Fibroblast of pulmonary artery (primary cell): ENCODE measurements around the gene CD55.

Experiments
- DNase-seq: peaks from one replicate; pipeline ENCODE4 v3.0.0-alpha.2; 2010; ENCODE audit warnings: low read depth
- H3K4me3 ChIP-seq: replicated peaks from 2 replicates; pipeline ENCODE4 v1.5.1; 2011; ENCODE audit warnings: low read depth, mild to moderate bottlenecking, control low read depth, low read length, moderate library complexity
- TF ChIP-seq, protein P1 (sequence below): IDR thresholded peaks from 2 replicates; pipeline ENCODE4 v1.5.1; 2011; ENCODE audit warnings: mild to moderate bottlenecking, control low read depth, low read length, inconsistent platforms; ENCODE audit errors: missing control alignments

The CD55 gene

GRCh38 chr1:207329469-207329868, 8.0 kb downstream of the CD55 start:
- TF ChIP-seq, protein P1, sequence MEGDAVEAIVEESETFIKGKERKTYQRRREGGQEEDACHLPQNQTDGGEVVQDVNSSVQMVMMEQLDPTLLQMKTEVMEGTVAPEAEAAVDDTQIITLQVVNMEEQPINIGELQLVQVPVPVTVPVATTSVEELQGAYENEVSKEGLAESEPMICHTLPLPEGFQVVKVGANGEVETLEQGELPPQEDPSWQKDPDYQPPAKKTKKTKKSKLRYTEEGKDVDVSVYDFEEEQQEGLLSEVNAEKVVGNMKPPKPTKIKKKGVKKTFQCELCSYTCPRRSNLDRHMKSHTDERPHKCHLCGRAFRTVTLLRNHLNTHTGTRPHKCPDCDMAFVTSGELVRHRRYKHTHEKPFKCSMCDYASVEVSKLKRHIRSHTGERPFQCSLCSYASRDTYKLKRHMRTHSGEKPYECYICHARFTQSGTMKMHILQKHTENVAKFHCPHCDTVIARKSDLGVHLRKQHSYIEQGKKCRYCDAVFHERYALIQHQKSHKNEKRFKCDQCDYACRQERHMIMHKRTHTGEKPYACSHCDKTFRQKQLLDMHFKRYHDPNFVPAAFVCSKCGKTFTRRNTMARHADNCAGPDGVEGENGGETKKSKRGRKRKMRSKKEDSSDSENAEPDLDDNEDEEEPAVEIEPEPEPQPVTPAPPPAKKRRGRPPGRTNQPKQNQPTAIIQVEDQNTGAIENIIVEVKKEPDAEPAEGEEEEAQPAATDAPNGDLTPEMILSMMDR, result no peak
- DNase-seq, result no peak
- H3K4me3 ChIP-seq, result no peak overlapping the region

DNA sequence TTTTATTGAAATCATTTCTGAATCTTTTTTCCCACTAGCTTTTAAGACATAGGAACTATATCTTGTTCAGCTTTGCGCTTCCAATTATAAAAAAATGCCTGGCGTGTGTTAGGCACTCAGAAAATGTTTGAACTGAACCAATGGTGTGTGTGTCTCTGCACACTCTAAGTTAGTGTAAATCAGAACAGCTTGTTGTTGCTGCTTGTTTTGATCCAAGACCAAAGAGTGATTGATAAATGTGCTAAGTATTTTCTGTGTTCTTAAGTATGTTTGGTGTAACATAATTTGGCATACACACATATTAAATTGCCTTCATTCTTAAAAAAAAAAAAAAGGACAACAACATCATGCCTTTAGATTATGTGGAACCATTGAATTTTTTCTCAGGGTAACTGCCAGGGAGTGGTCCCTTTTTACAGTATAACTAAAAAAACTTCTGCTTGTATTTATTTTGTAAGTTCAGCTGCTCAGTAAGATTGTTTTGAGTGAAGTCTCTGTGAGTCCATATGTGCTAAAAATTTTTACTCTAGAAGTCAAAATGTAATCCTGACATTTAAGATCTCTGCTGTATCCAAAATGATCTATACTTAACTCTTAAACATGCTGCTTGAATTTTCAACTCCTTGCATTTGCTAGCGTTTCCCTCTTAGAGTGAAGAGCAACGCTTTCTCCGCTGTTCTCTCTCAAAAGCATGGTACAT, 8.7 kb downstream of the CD55 start:
- DNase-seq, result no peak
- no peak overlapping the region for H3K4me3 ChIP-seq

DNA sequence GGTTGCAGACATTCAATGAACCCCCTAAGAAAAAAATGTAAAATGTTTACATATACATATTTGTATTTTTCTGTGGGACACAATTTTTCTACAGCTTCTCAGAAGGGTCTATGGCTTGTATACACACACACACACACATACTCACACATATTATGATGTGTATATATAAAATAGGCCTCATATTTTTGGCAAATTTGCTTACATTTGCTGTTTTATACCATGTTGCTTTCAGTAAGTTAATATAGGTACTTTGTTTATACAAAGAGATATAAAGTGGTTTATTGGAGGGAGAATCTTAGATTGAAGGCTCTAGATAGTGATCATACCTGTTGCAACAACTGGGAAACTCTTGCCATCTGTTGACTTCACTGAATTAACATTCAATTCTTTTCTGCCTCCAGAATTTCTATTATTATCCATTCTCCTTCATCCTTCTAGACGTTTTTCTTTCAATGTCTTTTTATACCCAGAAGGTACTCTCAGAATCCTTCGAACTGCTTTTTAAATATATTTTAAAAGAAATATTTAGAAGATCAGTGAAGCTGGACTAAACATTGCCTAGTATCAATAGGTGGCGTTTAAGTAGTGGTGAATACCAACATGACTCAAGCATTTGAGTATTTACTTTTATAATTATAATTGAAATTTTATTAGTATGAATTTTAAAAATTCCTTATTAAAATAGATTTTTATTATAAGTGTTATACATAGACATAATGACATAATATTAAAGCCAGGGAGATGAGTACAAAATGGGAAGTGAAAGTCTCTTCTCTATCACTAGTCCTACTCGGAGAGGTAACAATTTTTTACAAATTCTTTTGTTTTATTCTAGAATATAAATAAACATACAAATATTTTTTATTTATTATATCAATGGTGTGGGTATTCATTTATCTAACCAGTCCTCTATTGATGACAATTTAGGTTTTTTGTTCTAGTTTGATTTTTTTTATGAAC, 10.2 kb downstream of the CD55 start:
- no peak overlapping the region for H3K4me3 ChIP-seq
- TF ChIP-seq, protein P1, result no peak
- DNase-seq, result no peak

More for the DNA sequence above, 8.7 kb downstream of the CD55 start:
- TF ChIP-seq, protein P1, result no peak

- no peak for DNase-seq
- TF ChIP-seq, protein P1, result no peak
- H3K4me3 ChIP-seq, result no peak overlapping the region
Observed at GRCh38 chr1:207333009-207333600, 11.6 kb downstream of the CD55 start.

- TF ChIP-seq, protein P1, result no peak
- H3K4me3 ChIP-seq, result no peak overlapping the region
- no peak for DNase-seq
Observed at GRCh38 chr1:207333620-207334019, 12.1 kb downstream of the CD55 start.

- TF ChIP-seq, protein P1, result no peak
- no peak overlapping the region for H3K4me3 ChIP-seq
Observed at GRCh38 chr1:207334337-207334736, 12.9 kb downstream of the CD55 start.

More at GRCh38 chr1:207334337-207334736, 12.9 kb downstream of the CD55 start:
- DNase-seq, result no peak
